SU-DHL-6 (cell line): ENCODE results near the gene ZBTB16.

Source experiments
- H2AFZ ChIP-seq: fragments of 200-600 bp; sonication (generic); 2 replicates; pipeline ENCODE4 v1.6.1; 2014; ENCODE audit warnings: low read depth, mild to moderate bottlenecking, moderate library complexity, mixed read lengths, antibody characterized with exemption, low read length; ENCODE audit not compliant: severe bottlenecking
- H3F3A ChIP-seq: fragments of 200-600 bp; shearing (Covaris generic); 2 replicates; pipeline ENCODE4 v1.6.0; 2016; ENCODE audit warnings: antibody characterized with exemption, mild to moderate bottlenecking; ENCODE audit not compliant: insufficient read depth
- H3K27ac ChIP-seq: fragments of 200-600 bp; sonication (generic); 2 replicates; pipeline ENCODE4 v1.5.1; 2016; ENCODE audit warnings: low read depth, mild to moderate bottlenecking, low read length, moderate library complexity, mixed read lengths
- H3K27me3 ChIP-seq: fragments of 200-600 bp; sonication (generic), shearing (Covaris generic); 2 replicates; pipeline ENCODE4 v1.6.0; 2014; ENCODE audit warnings: mild to moderate bottlenecking, low read length
- H3K36me3 ChIP-seq: fragments of 200-600 bp; sonication (generic); 2 replicates; pipeline ENCODE4 v1.6.1; 2014; ENCODE audit warnings: mild to moderate bottlenecking, low read length, mixed read lengths
- H3K4me2 ChIP-seq: fragments of 300-600, 200-600 bp; shearing (Covaris generic), sonication (generic); 2 replicates; pipeline ENCODE4 v1.6.0; 2014; ENCODE audit warnings: low read length, low read depth, mild to moderate bottlenecking; ENCODE audit not compliant: poor library complexity, severe bottlenecking
- H3K4me3 ChIP-seq: fragments of 200-600 bp; sonication (generic); 2 replicates; pipeline ENCODE4 v1.5.1; 2014; ENCODE audit warnings: antibody characterized with exemption, low read length, mild to moderate bottlenecking, mixed read lengths; ENCODE audit not compliant: insufficient read depth, poor library complexity, severe bottlenecking
- H3K79me2 ChIP-seq: fragments of 200-600 bp; sonication (generic); 2 replicates; pipeline ENCODE4 v1.6.1; 2014; ENCODE audit warnings: mild to moderate bottlenecking, low read length, moderate library complexity; ENCODE audit not compliant: insufficient read depth
- H3K9ac ChIP-seq: fragments of 200-600 bp; sonication (generic); 2 replicates; pipeline ENCODE4 v1.7.0; 2014; ENCODE audit warnings: mild to moderate bottlenecking, low read length
- H3K9me2 ChIP-seq: fragments of 200-600 bp; sonication (generic); replicated peaks from 2 replicates; pipeline ENCODE4 v1.6.1; 2014; ENCODE audit warnings: low read length; ENCODE audit not compliant: insufficient read depth
- H3K9me3 ChIP-seq: fragments of 200-600 bp; sonication (generic); 2 replicates; pipeline ENCODE4 v1.6.1; 2014; ENCODE audit warnings: low read length, mixed read lengths; ENCODE audit not compliant: insufficient read depth
- H4K20me1 ChIP-seq: fragments of 200-600 bp; sonication (generic); 2 replicates; pipeline ENCODE4 v1.6.1; 2014; ENCODE audit warnings: low read depth, mild to moderate bottlenecking, antibody characterized with exemption, low read length, moderate library complexity, mixed read lengths
- EZH2phosphoT487 ChIP-seq: fragments of 200-600 bp; sonication (generic), shearing (Covaris generic); conservative IDR thresholded peaks from 2 replicates; pipeline ENCODE4 v1.6.1; 2018; ENCODE audit warnings: mild to moderate bottlenecking, antibody characterized with exemption, low read length, moderate library complexity, mixed read lengths
- TF ChIP-seq, protein P1 (sequence below): fragments of 200-600 bp; sonication (generic); IDR thresholded peaks from one replicate; pipeline ENCODE4 v1.5.1; 2017; ENCODE audit warnings: antibody characterized with exemption, mild to moderate bottlenecking, low read length, moderate library complexity; ENCODE audit not compliant: insufficient read depth, poor library complexity, severe bottlenecking

The ZBTB16 gene

DNA sequence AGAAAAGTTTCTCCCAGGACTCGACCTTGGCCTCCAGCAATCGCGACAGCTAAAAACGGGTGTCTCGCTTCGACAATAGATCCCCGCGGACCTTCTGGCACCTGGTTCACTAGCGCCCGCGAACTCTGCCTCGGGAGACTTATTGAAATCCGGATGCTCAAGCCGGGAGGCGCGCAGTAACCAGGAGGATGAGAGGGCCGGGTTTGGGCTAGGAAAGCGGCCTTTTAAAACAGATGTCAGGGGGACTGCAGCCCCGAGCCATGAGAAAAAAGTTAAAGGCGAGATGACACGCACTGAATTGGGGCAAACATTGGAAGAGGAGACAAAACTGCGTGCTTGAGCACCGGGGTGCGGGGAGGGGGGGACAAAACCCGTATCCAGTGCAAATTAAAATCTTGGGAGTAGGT is 637 bp upstream of the ZBTB16 start:
- Histone ChIP-seq H3K4me3 (no peak overlapping the region), H3F3A (no peaks in the 10 kb centered on the region), H4K20me1 (no peaks in the 10 kb centered on the region), H3K9ac (no peak overlapping the region), H3K4me2 (no peak overlapping the region), H3K36me3 (no peaks in the 10 kb centered on the region), H3K27me3 (no peaks in the 10 kb centered on the region), H3K27ac (no peak overlapping the region), H2AFZ (no peak overlapping the region), H3K9me2 (no peaks in the 10 kb centered on the region), H3K9me3 (no peaks in the 10 kb centered on the region), H3K79me2 (no peaks in the 10 kb centered on the region)
- TF ChIP-seq, protein P1, sequence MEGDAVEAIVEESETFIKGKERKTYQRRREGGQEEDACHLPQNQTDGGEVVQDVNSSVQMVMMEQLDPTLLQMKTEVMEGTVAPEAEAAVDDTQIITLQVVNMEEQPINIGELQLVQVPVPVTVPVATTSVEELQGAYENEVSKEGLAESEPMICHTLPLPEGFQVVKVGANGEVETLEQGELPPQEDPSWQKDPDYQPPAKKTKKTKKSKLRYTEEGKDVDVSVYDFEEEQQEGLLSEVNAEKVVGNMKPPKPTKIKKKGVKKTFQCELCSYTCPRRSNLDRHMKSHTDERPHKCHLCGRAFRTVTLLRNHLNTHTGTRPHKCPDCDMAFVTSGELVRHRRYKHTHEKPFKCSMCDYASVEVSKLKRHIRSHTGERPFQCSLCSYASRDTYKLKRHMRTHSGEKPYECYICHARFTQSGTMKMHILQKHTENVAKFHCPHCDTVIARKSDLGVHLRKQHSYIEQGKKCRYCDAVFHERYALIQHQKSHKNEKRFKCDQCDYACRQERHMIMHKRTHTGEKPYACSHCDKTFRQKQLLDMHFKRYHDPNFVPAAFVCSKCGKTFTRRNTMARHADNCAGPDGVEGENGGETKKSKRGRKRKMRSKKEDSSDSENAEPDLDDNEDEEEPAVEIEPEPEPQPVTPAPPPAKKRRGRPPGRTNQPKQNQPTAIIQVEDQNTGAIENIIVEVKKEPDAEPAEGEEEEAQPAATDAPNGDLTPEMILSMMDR = no peak
- no peak for TF ChIP-seq EZH2phosphoT487

DNA sequence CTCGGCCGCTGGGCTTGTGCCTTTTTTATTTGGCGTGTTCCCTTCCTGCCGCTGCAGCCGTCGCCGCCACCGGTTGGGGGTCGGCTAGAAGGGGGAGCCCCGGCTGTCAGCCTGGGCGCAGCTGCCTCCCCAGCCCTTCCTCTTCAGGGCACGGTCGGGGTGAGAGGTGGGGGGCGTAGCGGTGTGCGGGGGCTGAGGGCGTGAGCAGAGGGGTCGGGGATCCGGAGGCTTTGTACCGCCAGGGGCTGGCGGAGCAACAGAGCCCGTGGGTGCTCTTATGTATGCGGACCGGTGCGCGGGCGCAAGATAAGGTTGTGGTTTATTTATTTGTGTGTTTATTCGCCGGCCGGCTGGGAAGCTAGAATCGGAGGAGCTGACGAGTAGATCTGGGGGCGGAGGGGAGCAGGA is 477 bp downstream of the ZBTB16 start:
- H3K4me2 ChIP-seq = no peak overlapping the region
- no peaks in the 10 kb centered on the region for H4K20me1 ChIP-seq
- H3K4me3 ChIP-seq = no peak overlapping the region
- H3K27me3 ChIP-seq = no peaks in the 10 kb centered on the region
- no peak overlapping the region for H2AFZ ChIP-seq
- TF ChIP-seq EZH2phosphoT487 = no peak
- H3K27ac ChIP-seq = no peak overlapping the region
- no peaks in the 10 kb centered on the region for H3K9me3 ChIP-seq
- H3K9ac ChIP-seq = no peak overlapping the region
- H3K9me2 ChIP-seq = no peaks in the 10 kb centered on the region
- H3F3A ChIP-seq = no peaks in the 10 kb centered on the region
- no peaks in the 10 kb centered on the region for H3K79me2 ChIP-seq
- no peaks in the 10 kb centered on the region for H3K36me3 ChIP-seq

DNA sequence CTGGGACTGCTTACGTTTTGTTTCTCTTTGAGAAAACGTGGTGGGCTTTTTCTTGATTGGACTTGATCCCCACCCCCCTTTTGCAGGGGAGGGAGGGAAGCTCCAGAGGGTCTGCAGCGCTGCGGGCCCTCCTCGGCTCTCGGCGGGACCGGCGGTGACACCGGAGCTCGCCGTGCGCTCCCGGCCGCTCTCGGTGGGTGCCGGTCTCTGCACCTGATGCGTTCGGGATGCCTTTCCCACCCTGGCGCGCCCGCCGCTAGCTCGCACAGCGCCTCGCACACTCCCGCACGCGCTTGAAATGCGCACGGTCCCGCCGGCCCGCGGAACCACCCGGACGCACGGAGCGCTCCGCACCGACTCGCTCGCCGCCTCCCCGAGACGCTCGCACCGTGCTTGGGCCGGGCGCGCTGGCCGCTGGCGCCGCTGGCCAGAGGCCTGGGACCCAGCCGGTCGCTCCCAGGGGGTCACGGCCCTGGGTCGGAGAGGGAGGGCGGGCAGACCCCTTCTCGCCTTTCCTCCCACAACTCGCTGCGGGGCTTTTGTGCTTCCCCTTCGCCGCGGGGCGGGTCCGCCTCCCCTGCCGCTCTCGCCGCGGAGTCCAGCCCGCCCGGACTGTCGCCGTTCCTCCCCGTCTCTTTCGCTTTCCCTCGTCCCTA is 1.0 kb downstream of the ZBTB16 start:
- Histone ChIP-seq H3K4me2 (no peak overlapping the region), H3K4me3 (no peak overlapping the region), H3K9ac (no peak overlapping the region), H3K9me2 (no peaks in the 10 kb centered on the region), H3K9me3 (no peaks in the 10 kb centered on the region), H3F3A (no peaks in the 10 kb centered on the region), H4K20me1 (no peaks in the 10 kb centered on the region), H3K27me3 (no peaks in the 10 kb centered on the region), H3K36me3 (no peaks in the 10 kb centered on the region), H3K79me2 (no peaks in the 10 kb centered on the region), H3K27ac (no peak overlapping the region), H2AFZ (no peak overlapping the region)
- TF ChIP-seq, protein P1 = no peak
- no peak for TF ChIP-seq EZH2phosphoT487

DNA sequence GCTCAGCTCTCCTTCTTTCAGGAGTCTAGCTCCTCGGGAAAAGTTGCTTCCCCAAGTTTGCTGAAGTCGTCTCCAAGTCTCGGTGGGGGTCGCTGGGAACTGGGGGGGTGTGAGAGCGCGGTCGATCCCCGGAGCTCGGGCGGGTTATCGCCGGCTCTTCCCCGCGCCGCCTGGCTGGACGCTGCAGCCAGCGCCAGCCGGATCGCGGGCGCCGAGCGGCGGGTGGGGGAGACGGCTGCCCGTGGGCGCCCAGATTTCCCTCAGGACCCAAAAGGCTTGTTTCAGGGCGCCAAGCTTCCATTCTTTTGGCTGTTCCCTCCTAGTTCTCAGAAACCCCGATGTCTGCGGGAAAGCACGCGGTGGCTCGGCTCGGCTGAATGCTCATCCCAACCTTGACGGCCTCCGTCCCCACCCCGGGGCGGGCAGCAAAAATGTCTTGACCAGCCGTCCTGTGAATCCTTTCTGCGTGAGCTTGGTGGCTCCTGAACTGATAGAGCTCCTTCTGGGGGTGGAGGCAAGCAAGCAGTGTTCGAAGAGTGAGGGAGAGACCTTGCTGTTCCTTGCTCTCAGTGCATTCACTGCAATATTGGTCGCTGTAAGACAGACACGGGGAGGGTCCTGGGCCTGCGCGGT is 1.7 kb downstream of the ZBTB16 start:
- Histone ChIP-seq H3K9me3 (no peaks in the 10 kb centered on the region), H3K4me2 (no peak overlapping the region), H2AFZ (no peak overlapping the region), H3F3A (no peaks in the 10 kb centered on the region), H3K79me2 (no peaks in the 10 kb centered on the region), H3K9ac (no peak overlapping the region), H3K27me3 (no peaks in the 10 kb centered on the region), H3K36me3 (no peaks in the 10 kb centered on the region), H3K4me3 (no peak overlapping the region), H3K27ac (no peak overlapping the region), H3K9me2 (no peaks in the 10 kb centered on the region), H4K20me1 (no peaks in the 10 kb centered on the region)
- TF ChIP-seq EZH2phosphoT487 = no peak
- TF ChIP-seq, protein P1 = no peak
